IgD-negative memory B cell (primary cell): Measurements from ENCODE around the gene TROAP. TPM values are rescaled to one million over a fixed set of nuclear protein-coding genes. Genes with fewer than 3 reads are reported as not detected.
A peak's percentile ranks its signal among the peaks of the same experiment; 100 is the strongest.
"Not testable (repeated sequence)": the region's sequence is repeated elsewhere in the genome, so short reads cannot be mapped to it uniquely, and the experiment has no call there.

Source experiments
- H3K27ac Mint-ChIP-seq, 3 donors: one replicate each; pipeline ENCODE4 v1.8.0; 2020 to 2022; ENCODE audit warnings: mild to moderate bottlenecking in 3 of 3, mixed read lengths in 3 of 3, moderate library complexity in 1 of 3
- H3K27me3 Mint-ChIP-seq: one replicate; pipeline ENCODE4 v1.8.0; 2021; ENCODE audit warnings: mixed read lengths
- H3K36me3 Mint-ChIP-seq: one replicate; pipeline ENCODE4 v1.8.0; 2020; ENCODE audit warnings: mild to moderate bottlenecking, mixed read lengths
- H3K4me1 Mint-ChIP-seq, 3 donors: one replicate each; pipeline ENCODE4 v1.8.0; 2020 to 2022; ENCODE audit warnings: mixed read lengths in 3 of 3, mild to moderate bottlenecking in 1 of 3
- H3K4me3 Mint-ChIP-seq, 4 donors: one replicate each; pipeline ENCODE4 v1.8.0; 2020 to 2022; ENCODE audit warnings: mild to moderate bottlenecking in 4 of 4, mixed read lengths in 4 of 4, moderate library complexity in 3 of 4
- H3K9me3 Mint-ChIP-seq, 3 donors: one replicate each; pipeline ENCODE4 v1.8.0; 2020 to 2021; ENCODE audit warnings: mixed read lengths in 3 of 3, mild to moderate bottlenecking in 1 of 3
- polyA plus RNA-seq: library from polyadenylated mRNA; unstranded; fragments of 300-500 nt; fragmentation: Illumina TruSeq; gene quantifications from one replicate; pipeline ENCODE4 v1.2.3, GENCODE V29; 2021

The TROAP gene
- polyA plus RNA-seq, 1 donor from 2014 or later: not detected

DNA sequence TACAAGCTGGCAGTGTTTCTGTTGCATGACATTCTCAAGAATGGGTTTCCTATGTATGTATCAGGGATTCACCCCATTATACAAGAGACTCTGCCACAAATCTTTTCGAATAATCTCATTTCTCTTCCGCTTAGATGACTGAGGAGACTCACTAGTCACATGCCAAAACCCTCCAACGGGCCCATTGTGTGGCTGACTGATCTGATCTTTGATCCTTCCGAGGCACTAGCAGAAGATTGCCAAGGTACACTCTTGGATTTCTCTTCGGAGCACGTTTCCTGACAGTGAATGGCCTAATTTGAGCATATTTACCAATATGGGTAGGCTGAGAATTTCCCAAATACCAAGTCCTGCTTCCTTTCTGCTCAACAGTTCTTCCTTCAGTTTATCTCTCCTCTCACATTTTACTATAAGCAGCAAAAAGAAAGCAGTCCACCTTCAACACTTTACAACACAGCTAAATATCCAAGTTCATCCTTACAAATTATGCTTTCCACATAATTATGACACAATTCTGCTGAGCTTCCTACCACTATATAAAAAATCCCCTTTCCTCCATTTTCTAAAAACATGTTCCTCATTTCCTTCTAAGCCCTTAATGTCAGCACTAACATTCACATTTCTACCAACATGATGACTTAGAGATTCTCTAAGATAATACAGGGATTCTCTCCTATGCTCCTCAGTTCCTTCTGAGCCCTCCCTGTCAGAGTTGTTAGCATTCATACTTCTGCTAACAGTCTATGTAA is 17.1 kb upstream of the TROAP start:
- Mint-ChIP-seq H3K27ac (no peak overlapping the region), H3K4me3 (no peak overlapping the region), H3K27me3 (peaks cover 21% of the 10 kb centered on the region), H3K9me3 (no peaks in the 10 kb centered on the region), H3K4me1 (peaks cover 0 to 5% (median 0%) of the 10 kb centered on the region in 3 donors), H3K36me3 (peaks cover 2% of the 10 kb centered on the region)

DNA sequence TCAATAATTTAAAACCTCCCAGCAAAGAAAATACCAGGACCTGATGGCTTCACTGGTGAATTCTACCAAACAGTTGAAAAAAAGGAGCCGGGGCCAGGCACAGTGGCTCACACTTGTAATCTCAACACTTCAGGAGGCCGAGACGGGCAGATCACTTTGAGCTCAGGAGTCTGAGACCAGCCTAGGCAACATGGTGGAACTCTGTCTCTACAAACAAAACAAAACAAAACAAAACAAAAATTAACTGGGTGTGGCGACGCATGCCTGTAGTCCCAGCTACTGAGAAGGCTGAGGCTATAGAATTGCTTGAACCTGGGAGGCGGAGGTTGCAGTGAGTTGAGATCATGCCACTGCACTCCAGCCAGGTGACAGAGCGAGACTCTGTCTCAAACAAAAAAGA is 13.7 kb upstream of the TROAP start:
- peaks cover 21% of the 10 kb centered on the region for H3K27me3 Mint-ChIP-seq
- H3K36me3 Mint-ChIP-seq: peaks cover 2% of the 10 kb centered on the region
- H3K4me3 Mint-ChIP-seq: no peak overlapping the region
- H3K4me1 Mint-ChIP-seq: no peaks in the 10 kb centered on the region
- no peak overlapping the region for H3K27ac Mint-ChIP-seq
- no peaks in the 10 kb centered on the region for H3K9me3 Mint-ChIP-seq

DNA sequence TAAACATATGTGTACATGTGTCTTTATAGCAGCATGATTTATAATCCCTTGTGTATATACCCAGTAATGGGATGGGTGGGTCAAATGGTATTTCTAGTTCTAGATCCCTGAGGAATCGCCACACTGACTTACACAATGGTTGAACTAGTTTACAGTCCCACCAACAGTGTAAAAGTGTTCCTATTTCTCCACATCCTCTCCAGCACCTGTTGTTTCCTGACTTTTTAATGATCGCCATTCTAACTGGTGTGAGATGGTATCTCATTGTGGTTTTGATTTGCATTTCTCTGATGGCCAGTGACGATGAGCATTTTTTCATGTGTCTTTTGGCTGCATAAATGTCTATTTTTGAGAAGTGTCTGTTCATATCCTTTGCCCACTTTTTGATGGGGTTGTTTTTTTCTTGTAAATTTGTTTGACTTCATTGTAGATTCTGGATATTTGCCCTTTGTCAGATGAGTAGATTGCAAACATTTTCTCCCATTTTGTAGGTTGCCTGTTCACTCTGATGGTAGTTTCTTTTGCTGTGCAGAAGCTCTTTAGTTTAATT is 12.5 kb upstream of the TROAP start:
- not testable (repeated sequence) for H3K4me3 Mint-ChIP-seq, H3K27ac Mint-ChIP-seq, H3K9me3 Mint-ChIP-seq, H3K36me3 Mint-ChIP-seq, H3K4me1 Mint-ChIP-seq
- peaks cover 19% of the 10 kb centered on the region for H3K27me3 Mint-ChIP-seq

DNA sequence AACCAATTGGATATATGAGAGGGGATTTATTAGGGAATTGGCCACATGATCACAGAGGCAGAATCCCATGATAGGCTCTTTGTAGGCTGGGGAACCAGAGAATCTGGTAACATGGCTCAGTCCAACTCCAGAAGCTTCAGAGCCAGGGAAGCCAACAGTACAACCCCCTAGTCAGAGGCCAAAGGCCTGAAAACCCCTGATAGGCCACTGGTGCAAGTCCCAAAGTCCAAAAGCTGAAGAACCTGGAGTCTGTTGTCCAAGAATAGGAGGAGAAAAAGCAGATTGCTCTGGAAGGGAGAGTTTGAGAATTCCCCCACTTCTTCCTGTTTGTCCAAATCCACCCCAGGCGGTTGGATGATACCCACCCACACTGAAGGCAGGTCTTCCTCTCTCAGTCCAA is 8.2 kb upstream of the TROAP start:
- Mint-ChIP-seq H3K27me3 (peaks cover 4% of the 10 kb centered on the region), H3K9me3 (no peaks in the 10 kb centered on the region), H3K4me1 (no peaks in the 10 kb centered on the region), H3K27ac (no peak overlapping the region), H3K4me3 (no peak overlapping the region), H3K36me3 (no peaks in the 10 kb centered on the region)

DNA sequence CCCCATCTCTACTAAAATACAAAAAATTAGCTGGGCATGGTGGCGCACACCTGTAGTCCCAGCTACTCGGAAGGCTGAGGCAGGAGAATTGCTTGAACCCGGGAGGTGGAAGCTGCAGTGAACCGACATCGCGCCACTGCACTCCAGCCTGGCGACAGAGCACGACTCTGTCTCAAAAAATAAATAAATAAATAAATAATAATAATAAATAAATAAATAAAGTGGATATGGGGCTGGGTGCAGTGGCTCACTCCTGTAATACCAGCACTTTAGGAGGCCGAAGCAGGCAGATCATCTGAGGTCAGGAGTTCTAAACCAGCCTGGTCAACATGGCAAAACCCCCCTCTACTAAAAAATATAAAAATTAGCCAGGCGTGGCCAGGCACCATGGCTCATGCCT is 5.9 kb upstream of the TROAP start:
- not testable (repeated sequence) for H3K27ac Mint-ChIP-seq, H3K9me3 Mint-ChIP-seq, H3K4me1 Mint-ChIP-seq, H3K36me3 Mint-ChIP-seq, H3K4me3 Mint-ChIP-seq, H3K27me3 Mint-ChIP-seq

DNA sequence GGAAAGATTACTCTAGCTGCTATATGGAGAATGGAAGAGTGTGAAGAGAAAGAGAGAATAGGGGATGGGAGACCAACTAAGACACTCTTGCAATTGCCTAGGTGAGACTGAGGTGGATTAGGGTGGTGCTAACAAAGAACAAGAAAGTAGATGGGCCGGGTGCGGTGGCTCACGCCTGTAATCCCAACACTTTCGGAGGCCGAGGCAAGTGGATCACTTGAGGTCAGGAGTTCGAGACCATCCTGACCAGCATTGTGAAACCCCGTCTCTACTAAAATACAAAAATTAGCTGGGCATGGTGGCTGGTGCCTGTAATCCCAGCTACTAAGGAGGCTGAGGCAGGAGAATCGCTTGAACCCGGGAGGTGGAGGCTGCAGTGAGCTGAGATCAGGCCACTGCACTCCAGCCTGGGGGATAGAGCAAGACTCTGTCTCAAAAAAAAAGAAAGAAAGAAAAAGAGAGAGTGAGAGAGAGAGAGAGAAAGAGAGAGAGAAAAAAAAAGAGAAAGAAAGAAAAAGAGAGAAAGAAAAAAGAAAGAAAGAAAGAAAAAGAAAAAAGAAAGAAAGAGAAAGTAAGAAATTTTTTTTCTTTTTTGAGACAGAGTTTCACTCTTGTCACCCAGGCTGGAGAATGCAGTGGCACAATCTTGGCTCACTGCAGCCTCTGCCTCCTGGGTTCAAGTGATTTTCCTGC is 2.5 kb upstream of the TROAP start:
- peak overlapping the region; percentile 5 to 58 (median 24) for H3K4me3 Mint-ChIP-seq
- H3K27me3 Mint-ChIP-seq, H3K36me3 Mint-ChIP-seq, H3K27ac Mint-ChIP-seq, H3K9me3 Mint-ChIP-seq: not testable (repeated sequence)
- peaks cover 7 to 14% (median 12%) of the 10 kb centered on the region in 3 donors for H3K4me1 Mint-ChIP-seq

DNA sequence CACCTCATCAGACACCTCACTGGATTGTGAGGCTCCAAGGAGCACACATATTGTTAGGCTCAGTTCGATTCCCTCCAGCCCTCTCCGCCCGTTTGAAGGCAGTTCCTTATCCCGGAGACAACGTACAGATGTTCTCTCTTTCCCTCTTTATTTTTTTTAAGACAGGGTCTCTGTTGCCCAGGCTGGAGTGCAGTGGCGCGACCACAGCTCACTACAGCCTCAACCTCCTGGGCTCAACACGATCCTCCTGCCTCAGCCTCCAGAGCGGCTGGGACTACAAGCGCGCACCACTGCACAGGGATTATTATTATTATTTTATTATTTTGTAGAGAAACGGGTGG is 718 bp upstream of the TROAP start:
- H3K36me3 Mint-ChIP-seq: no peaks in the 10 kb centered on the region
- H3K27ac Mint-ChIP-seq: peak overlapping the region in 2 of 3 donors; percentile 79 to 94
- no peaks in the 10 kb centered on the region for H3K27me3 Mint-ChIP-seq
- H3K9me3 Mint-ChIP-seq: no peaks in the 10 kb centered on the region
- H3K4me1 Mint-ChIP-seq: peaks cover 7 to 14% (median 12%) of the 10 kb centered on the region in 3 donors
- H3K4me3 Mint-ChIP-seq: peak overlapping the region; percentile 88 to 100 (median 93)

DNA sequence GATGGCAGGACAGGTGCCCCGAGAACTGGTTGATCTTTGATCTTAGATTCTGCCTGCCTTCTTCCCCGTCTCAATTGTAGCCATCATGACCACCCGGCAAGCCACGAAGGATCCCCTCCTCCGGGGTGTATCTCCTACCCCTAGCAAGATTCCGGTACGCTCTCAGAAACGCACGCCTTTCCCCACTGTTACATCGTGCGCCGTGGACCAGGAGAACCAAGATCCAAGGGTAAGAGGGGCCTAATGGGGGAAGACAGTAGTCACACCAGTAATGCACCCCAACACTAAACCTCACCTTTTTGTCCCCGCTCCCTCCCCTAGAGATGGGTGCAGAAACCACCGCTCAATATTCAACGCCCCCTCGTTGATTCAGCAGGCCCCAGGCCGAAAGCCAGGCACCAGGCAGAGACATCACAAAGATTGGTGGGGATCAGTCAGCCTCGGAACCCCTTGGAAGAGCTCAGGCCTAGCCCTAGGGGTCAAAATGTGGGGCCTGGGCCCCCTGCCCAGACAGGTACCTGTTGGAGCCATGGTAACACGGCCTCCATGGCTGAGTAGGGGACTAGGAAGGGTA is 556 bp downstream of the TROAP start:
- Mint-ChIP-seq H3K36me3 (peaks cover 2% of the 10 kb centered on the region), H3K9me3 (no peaks in the 10 kb centered on the region), H3K27me3 (no peaks in the 10 kb centered on the region), H3K4me3 (peak overlapping the region; percentile 88 to 100 (median 93)), H3K4me1 (peaks cover 7 to 14% (median 12%) of the 10 kb centered on the region in 3 donors), H3K27ac (peak overlapping the region in 1 of 3 donors; percentile 78)

DNA sequence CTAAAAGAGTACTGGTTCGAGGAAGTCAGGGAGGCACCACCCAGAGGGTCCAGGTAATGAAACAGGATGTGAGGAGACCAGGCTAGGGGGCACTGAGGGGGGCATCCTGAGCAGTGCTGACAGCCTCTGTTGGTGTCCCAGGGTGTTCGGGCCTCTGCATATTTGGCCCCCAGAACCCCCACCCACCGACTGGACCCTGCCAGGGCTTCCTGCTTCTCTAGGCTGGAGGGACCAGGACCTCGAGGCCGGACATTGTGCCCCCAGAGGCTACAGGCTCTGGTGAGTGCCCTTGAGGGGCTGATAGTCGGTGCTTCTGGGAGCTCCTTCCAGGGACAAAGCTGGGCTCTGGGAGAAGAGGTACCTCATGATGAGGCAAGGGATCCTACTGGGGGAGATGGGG is 2.6 kb downstream of the TROAP start:
- peaks cover 2% of the 10 kb centered on the region for H3K36me3 Mint-ChIP-seq
- no peak overlapping the region for H3K27ac Mint-ChIP-seq
- peaks cover 7 to 14% (median 12%) of the 10 kb centered on the region in 3 donors for H3K4me1 Mint-ChIP-seq
- no peaks in the 10 kb centered on the region for H3K27me3 Mint-ChIP-seq
- H3K4me3 Mint-ChIP-seq: no peak overlapping the region
- H3K9me3 Mint-ChIP-seq: no peaks in the 10 kb centered on the region

DNA sequence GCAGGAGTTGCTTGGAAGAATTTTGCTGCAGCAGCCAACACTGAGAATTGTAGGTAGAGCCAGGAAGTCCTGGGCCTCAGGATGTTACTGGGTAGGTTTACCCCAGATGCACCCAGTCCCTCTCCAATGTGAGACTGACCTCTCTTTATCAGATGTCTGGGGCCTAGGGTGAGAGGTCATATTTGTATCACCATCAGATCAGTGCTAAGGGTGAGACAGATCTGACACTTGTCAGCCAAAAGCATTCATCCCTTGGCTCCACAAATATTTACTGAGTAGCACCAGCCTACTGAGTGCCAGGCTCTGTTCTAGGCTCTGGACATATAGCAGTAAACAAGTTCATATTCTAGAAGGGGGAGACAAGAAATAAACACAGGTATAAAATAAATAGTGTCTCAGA is 4.3 kb downstream of the TROAP start:
- peaks cover 2% of the 10 kb centered on the region for H3K36me3 Mint-ChIP-seq
- H3K4me3 Mint-ChIP-seq: no peak overlapping the region
- peaks cover 7 to 8% (median 7%) of the 10 kb centered on the region in 3 donors for H3K4me1 Mint-ChIP-seq
- no peaks in the 10 kb centered on the region for H3K9me3 Mint-ChIP-seq
- peaks cover 4% of the 10 kb centered on the region for H3K27me3 Mint-ChIP-seq
- H3K27ac Mint-ChIP-seq: peak overlapping the region in 1 of 3 donors; percentile 71

DNA sequence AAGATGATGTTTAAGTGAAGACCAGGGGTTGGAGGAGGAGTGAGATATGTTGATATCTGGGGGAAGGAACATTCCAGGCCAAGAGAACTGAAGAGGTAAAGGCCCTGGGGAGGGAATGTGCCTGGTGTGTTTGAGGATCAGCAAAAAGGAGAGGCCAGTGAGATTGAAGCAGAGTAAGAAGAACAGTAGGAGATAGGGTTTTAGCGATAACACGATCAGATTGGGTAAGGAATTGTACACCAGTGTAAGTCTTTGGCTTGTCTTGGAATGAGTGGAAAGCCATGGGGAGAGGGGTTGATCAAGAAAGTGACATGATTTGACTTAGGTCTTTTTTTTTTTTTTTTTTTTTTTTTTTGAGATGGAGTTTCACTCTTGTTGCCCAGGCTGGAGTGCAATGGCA is 4.8 kb downstream of the TROAP start:
- Mint-ChIP-seq H3K27ac (no peak overlapping the region), H3K4me1 (peaks cover 5 to 7% (median 5%) of the 10 kb centered on the region in 3 donors), H3K27me3 (peaks cover 8% of the 10 kb centered on the region), H3K36me3 (peaks cover 2% of the 10 kb centered on the region), H3K9me3 (no peaks in the 10 kb centered on the region), H3K4me3 (no peak overlapping the region)

DNA sequence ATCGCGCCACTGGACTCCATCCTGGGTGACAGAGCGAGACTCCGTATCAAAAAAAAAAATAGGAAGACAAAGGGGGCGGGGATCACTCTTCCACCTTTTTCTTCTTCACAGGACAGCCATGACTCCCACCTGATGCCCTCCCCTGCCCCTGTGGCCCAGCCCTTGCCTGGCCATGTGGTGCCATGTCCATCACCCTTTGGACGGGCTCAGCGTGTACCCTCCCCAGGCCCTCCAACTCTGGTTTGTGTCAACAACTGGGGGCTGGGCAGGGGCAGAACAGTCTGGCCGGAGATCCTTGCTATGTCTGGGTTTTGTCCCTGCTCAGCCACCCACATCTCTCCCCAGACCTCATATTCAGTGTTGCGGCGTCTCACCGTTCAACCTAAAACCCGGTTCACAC is 5.8 kb downstream of the TROAP start:
- Mint-ChIP-seq H3K4me1 (peaks cover 0 to 4% (median 4%) of the 10 kb centered on the region in 3 donors), H3K4me3 (no peak overlapping the region), H3K36me3 (peaks cover 4% of the 10 kb centered on the region), H3K27ac (no peak overlapping the region), H3K9me3 (no peaks in the 10 kb centered on the region), H3K27me3 (peaks cover 13% of the 10 kb centered on the region)

DNA sequence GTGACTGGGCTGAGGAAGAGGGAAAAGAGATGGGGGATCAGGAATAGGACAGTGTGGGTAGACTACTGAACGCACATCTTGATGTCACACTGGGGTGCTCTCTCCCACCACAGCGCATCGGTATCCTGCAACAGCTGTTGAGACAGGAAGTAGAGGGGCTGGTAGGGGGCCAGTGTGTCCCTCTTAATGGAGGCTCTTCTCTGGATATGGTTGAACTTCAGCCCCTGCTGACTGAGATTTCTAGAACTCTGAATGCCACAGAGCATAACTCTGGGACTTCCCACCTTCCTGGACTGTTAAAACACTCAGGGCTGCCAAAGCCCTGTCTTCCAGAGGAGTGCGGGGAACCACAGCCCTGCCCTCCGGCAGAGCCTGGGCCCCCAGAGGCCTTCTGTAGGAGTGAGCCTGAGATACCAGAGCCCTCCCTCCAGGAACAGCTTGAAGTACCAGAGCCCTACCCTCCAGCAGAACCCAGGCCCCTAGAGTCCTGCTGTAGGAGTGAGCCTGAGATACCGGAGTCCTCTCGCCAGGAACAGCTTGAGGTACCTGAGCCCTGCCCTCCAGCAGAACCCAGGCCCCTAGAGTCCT is 7.1 kb downstream of the TROAP start:
- H3K9me3 Mint-ChIP-seq: no peaks in the 10 kb centered on the region
- H3K4me1 Mint-ChIP-seq: peaks cover under 1 to 4% (median 2%) of the 10 kb centered on the region in 3 donors
- no peak overlapping the region for H3K4me3 Mint-ChIP-seq
- H3K36me3 Mint-ChIP-seq: peaks cover 4% of the 10 kb centered on the region
- H3K27me3 Mint-ChIP-seq: peaks cover 24% of the 10 kb centered on the region
- H3K27ac Mint-ChIP-seq: no peak overlapping the region

DNA sequence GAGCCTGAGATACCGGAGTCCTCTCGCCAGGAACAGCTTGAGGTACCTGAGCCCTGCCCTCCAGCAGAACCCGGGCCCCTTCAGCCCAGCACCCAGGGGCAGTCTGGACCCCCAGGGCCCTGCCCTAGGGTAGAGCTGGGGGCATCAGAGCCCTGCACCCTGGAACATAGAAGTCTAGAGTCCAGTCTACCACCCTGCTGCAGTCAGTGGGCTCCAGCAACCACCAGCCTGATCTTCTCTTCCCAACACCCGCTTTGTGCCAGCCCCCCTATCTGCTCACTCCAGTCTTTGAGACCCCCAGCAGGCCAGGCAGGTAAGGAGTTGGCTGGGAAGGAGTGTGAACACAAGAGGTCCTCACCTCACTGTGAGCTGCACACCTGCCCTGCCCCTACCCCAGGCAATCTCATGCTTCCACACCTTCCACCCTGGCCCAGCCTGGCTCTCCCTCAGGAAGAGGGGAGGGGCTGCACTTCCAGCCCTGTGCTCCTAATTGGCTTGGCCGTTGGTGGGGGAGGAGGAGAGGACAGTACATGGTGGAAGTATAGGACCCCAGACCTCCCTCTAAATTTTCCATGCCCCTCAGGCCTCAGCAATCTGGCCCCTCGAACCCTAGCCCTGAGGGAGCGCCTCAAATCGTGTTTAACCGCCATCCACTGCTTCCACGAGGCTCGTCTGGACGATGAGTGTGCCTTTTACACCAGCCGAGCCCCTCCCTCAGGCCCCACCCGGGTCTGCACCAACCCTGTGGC is 7.8 kb downstream of the TROAP start:
- Mint-ChIP-seq H3K9me3 (no peaks in the 10 kb centered on the region), H3K4me1 (peaks cover 2 to 6% (median 4%) of the 10 kb centered on the region in 3 donors), H3K27ac (no peak overlapping the region), H3K4me3 (no peak overlapping the region), H3K36me3 (peaks cover 4% of the 10 kb centered on the region), H3K27me3 (peaks cover 31% of the 10 kb centered on the region)
